Stimulated activated CD8-positive, alpha-beta memory T cell treated with anti-CD3 and anti-CD28 coated beads, Interleukin-12 subunit alpha, Interleukin-12 subunit beta, amount 100 ng/mL, for 24 hours (primary cell): Measurements from ENCODE around the gene PCED1B.

ENCODE experiments used
- DNase-seq: peaks from one replicate; pipeline ENCODE4 v3.0.0-alpha.2; 2020; ENCODE audit errors: extremely low read depth

PCED1B gene

GRCh38 chr12:47231456-47231855 is 152.0 kb downstream of the PCED1B start:
- DNase-seq, result no peak

DNA sequence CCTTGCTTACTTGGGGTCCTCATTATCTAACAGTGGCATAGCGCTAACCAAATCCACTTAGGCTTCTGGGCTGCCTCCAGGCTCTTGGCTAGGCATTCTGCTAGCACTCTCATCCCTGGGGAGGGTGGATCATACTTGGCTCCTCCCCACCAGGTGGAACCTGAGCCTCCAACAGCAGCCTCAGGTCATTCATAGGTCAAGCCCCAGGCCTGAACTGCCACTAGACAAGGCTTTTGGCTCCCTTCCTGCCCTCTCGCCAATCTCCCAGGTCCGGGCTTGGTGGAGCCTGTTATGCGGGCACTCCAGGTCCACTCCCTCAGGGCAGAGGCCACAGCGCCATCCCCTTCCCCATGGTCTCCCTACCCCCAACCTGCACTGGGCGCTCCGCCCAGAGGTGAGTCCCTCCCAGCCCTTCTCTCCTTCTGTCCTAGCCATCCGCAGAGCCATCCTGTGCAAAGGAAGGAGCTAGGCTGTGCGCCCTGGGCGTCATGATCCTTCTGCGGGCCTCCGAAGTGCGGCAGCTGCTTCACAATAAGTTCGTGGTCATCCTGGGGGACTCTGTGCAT is 155.2 kb downstream of the PCED1B start:
- DNase-seq, result no peak

DNA sequence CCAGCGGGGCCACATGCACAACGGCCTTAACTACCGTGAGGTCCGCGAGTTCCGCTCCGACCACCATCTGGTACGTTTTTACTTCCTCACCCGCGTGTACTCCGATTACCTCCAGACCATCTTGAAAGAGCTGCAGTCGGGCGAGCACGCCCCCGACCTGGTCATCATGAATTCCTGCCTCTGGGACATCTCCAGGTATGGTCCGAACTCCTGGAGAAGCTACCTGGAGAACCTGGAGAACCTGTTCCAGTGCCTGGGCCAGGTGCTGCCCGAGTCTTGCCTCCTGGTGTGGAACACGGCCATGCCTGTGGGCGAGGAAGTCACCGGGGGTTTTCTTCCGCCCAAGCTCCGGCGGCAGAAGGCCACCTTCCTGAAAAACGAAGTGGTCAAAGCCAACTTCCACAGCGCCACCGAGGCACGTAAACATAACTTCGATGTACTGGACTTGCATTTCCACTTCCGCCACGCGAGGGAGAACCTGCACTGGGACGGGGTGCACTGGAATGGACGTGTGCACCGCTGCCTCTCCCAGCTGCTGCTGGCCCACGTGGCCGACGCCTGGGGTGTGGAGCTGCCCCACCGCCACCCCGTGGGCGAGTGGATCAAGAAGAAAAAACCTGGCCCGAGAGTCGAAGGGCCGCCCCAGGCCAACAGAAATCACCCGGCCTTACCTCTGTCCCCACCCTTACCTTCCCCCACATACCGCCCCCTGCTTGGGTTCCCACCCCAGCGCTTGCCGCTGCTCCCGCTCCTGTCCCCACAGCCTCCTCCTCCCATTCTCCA is 156.0 kb downstream of the PCED1B start:
- DNase-seq, result no peak

DNA sequence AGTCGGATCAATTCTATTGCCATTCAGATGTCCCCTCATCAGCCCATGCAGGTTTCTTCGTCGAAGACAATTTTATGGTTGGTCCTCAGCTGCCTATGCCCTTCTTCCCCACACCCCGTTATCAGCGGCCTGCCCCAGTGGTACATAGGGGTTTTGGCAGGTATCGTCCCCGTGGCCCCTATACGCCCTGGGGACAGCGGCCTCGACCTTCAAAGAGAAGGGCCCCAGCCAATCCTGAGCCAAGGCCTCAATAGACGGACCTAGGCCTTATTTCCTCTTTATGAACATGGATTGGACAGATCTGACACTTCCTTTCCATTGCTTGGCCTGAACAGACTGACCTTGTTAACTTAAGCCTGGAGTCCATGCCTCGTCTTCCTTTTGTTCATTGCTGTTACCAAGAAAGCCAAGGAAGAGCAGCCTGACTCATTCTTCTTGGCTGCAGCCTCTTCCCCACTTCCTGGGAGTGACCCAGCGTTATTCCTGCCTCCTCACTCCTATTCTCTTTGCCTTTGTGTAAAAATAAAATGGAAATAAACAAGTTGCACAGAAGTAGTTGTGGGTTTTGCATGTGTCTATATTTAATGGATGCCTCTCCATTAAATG is 156.8 kb downstream of the PCED1B start:
- no peak for DNase-seq

- DNase-seq, result no peak
Measured at GRCh38 chr12:47237751-47238211, 158.4 kb downstream of the PCED1B start.

DNA sequence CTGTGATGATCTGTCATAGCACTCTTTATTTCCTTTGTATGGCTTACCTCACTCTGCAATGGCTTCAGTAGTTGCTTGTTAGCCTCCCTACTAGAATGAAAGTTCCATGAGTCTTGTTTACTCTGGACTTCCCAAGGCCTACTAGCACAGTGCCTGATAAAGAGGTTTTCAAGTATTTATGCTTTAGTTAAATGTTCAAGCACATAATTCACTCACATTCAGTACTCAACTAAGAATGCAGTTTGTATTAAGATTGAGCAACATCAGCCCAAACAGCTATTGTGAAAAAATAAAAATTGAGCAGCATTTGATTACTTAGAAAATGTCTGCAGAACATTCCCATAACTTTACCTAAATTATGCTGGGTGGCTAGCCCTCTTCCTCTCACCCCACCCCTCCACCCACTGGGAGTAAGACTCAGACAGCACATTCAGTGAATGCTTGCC is 159.3 kb downstream of the PCED1B start:
- DNase-seq, result no peak

DNA sequence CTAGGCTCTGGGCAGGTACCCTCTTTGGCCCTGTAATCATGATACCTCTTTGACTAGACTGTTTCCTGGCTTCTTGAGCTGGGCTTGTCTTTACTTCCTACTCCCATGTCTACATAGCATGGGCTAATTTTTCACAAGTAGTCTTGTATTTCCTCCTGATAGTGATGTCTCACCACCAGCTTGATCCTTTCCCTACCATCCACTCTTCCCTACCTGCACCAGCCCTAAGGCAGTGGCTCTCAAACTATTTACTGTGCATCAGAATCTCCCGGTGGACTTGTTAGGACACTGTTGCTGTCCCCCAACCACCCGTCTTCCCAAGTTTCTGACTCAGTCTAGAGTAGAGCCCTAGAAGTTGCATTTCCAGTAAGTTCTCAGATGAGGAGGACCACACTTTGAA is 163.0 kb downstream of the PCED1B start:
- no peak for DNase-seq

GRCh38 chr12:47244835-47245234 is 165.4 kb downstream of the PCED1B start:
- DNase-seq, result no peak

GRCh38 chr12:47245623-47246022 is 166.2 kb downstream of the PCED1B start:
- no peak for DNase-seq

- no peak for DNase-seq
Measured at GRCh38 chr12:47247418-47247817, 168.0 kb downstream of the PCED1B start.

DNA sequence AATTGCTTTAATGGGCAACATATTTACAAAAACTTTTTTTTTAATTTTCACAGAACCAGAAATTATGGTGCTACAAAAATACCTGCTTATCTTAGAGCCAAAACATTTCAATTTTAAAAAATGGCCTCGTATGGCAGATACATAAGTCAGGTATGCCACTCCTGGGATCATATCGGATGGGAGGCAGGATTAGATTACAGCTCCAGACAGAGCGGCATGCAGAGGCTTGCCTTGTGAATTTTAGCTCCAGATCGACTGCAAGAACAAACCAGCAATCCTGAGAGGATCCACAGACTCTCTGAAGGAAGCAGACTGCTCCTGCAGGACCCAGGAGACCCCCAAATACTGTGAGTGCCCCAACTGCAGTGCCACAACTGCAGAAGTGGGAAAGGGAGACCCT is 169.7 kb downstream of the PCED1B start:
- no peak for DNase-seq

- DNase-seq, result no peak
Measured at GRCh38 chr12:47249719-47250357, 170.4 kb downstream of the PCED1B start.

- no peak for DNase-seq
Measured at GRCh38 chr12:47251919-47252318, 172.5 kb downstream of the PCED1B start.

- no peak for DNase-seq
Measured at GRCh38 chr12:47264951-47265350, 185.5 kb downstream of the PCED1B start.

DNA sequence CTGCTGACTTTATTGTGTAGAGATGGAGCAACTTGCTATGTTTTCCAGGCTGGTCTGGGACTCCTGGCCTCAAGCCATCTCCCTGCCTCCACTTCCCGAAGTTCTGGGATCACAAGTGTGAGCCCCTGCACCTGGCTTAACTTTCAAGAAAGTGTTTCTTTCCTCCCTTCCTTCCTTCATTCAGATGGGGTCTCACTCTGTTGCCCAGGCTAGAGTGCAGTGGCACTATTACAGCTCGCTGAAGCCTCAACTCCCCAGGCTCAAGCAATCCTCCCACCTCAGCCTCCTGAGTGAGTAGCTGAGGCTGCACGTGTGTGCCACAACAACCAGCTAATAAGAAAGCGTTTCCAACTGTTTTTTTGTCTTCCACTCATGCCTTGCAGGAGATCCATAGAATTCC is 186.0 kb downstream of the PCED1B start:
- DNase-seq, result no peak

GRCh38 chr12:47267571-47267970 is 188.2 kb downstream of the PCED1B start:
- no peak for DNase-seq

GRCh38 chr12:47268501-47269454 is 189.4 kb downstream of the PCED1B start:
- DNase-seq, result no peak

DNA sequence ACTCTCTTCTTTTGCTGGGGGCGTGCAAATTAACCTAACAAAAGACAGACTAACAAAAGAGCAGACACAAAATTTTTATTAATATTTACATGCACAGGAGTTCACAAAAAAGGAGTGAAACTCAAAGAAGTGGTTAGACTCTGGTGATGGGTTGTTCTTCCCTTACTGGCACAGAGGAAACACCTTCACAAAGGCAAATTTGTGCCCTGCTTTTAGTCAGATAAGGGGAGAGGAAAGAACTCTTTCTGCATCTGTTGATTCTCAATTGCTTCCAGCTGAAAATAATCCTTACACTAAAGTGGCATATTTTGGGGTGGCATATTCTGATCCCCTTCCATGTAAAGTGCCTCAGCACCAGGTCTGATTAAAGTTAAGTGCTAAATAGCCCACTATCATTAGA is 190.5 kb downstream of the PCED1B start:
- no peak for DNase-seq

DNA sequence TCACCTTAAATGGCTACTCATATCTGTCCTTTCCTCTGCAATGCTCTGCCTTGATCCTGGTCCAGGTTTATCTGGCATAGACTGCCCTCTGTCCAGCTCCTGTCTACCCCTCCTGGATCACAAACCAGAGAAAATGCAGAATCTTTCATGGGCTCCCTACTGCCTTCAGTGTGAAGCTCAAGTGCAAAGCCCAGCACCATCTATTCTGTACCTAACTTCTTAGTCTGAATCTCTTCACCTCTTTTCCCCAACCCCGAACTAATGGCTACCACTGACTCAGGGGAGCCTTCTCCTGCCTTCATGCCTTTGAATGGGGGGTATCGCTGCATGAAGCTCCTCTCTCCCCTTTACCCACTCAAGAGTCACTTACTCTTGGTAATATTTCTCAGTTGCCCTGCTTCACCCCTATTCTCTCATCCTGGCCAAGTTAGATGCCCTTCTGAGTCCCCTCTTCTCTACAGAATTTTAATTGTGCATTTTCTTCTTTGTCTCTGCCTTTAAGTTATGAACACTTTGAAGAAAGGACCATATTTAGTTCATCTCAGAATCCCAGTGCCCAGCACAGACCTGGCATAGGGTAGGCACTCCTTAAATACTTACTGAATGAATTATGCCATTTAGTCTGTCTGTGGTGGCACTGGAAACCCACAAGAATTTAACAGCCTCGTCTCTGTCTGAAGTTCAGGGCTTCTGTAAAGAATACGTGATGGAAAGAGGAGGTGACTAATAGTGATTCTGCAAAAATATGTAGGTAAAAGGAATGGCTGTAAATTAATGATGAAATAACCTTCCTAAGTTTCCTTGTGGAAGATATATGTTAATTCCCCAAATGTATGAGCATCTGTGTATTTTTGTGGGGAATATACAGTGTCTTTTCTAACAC is 191.6 kb downstream of the PCED1B start:
- no peak for DNase-seq

GRCh38 chr12:47271800-47272239 is 192.4 kb downstream of the PCED1B start:
- DNase-seq, result no peak
